K562 (cell line): Measurements from ENCODE around the gene PCK1. TPM values are rescaled to one million over a fixed set of nuclear protein-coding genes. Genes with fewer than 3 reads are reported as not detected.
A peak's percentile ranks its signal among the peaks of the same experiment; 100 is the strongest.

Source experiments
- ARNT ChIP-seq, 2 experiments: fragments of 450-650 bp; IDR thresholded peaks; 2 replicates each; pipeline ENCODE4 v1.6.1; 2016; ENCODE audit warnings: mild to moderate bottlenecking in 1 of 2
- DPF2 ChIP-seq: fragments of 450-650 bp; IDR thresholded peaks from 2 replicates; pipeline ENCODE4 v1.6.1; 2016
- GATA2 ChIP-seq: sonication (generic); formaldehyde crosslinking; IDR thresholded peaks from 2 replicates; pipeline ENCODE4 v1.4.0; 2020; ENCODE audit warnings: mild to moderate bottlenecking, missing genetic modification reagents
- GTF2E2 ChIP-seq: fragments of 200-800 bp; sonication (Bioruptor generic); IDR thresholded peaks from 2 replicates; pipeline ENCODE4 v1.6.1; 2016; ENCODE audit warnings: missing genetic modification characterization, missing compliant biosample characterization
- HNRNPL ChIP-seq: fragments of 200-400 bp; formaldehyde crosslinking; IDR thresholded peaks from 2 replicates; pipeline ENCODE4 v1.6.1; 2017; ENCODE audit warnings: low read depth, mild to moderate bottlenecking, low read length
- KLF13 ChIP-seq: fragments of 450-650 bp; IDR thresholded peaks from 2 replicates; pipeline ENCODE4 v1.6.1; 2016; ENCODE audit warnings: missing genetic modification characterization, low read depth, mild to moderate bottlenecking, missing compliant biosample characterization, moderate library complexity, borderline replicate concordance
- MTA2 ChIP-seq: fragments of 450-650 bp; IDR thresholded peaks from 2 replicates; pipeline ENCODE4 v1.6.1; 2016; ENCODE audit warnings: low read depth
- NCOR1 ChIP-seq: fragments of 450-650 bp; IDR thresholded peaks from 2 replicates; pipeline ENCODE4 v1.6.1; 2016; ENCODE audit warnings: mild to moderate bottlenecking, moderate library complexity
- NUFIP1 ChIP-seq: fragments of 450-650 bp; IDR thresholded peaks from 2 replicates; pipeline ENCODE4 v1.6.1; 2018; ENCODE audit not compliant: partially characterized antibody
- SMAD2 ChIP-seq: fragments of 150-350 bp; IDR thresholded peaks from 2 replicates; pipeline ENCODE4 v1.6.1; 2014; ENCODE audit warnings: low read depth, mild to moderate bottlenecking, low read length
- SMARCA5 ChIP-seq: fragments of 450-650 bp; IDR thresholded peaks from 2 replicates; pipeline ENCODE4 v1.6.1; 2016
- TCFL5 ChIP-seq: fragments of 250-450 bp; sonication (Bioruptor Pico); conservative IDR thresholded peaks from 2 replicates; pipeline ENCODE4 v1.6.1; 2021; ENCODE audit warnings: mild to moderate bottlenecking, moderate library complexity, matching md5 sums
- TEAD1 ChIP-seq, 2 experiments: fragments of 450-650 bp in 1 of 2; sonication (generic) in 1 of 2; formaldehyde crosslinking; IDR thresholded peaks; 2 replicates each; pipeline versions ENCODE4 v1.4.0 to v1.8.0; 2020 to 2022; ENCODE audit warnings: mild to moderate bottlenecking in 2 of 2, missing genetic modification reagents in 1 of 2
- TEAD4 ChIP-seq, 2 experiments: sonication (generic) in 1 of 2; formaldehyde crosslinking in 1 of 2; IDR thresholded peaks; 2 replicates each; pipeline versions ENCODE4 v1.6.1 to v1.8.0; 2012 to 2022; ENCODE audit warnings: borderline replicate concordance in 1 of 2, inconsistent platforms in 1 of 2, low read length in 1 of 2, mild to moderate bottlenecking in 1 of 2, missing genetic modification reagents in 1 of 2
- ZKSCAN1 ChIP-seq: fragments of 150-350 bp; IDR thresholded peaks from 2 replicates; pipeline ENCODE4 v1.6.1; 2016; ENCODE audit warnings: low read depth, low read length
- ZNF3 ChIP-seq: fragments of 250-450 bp; sonication (Bioruptor Pico); IDR thresholded peaks from 2 replicates; pipeline ENCODE4 v1.5.0; 2021; ENCODE audit warnings: mild to moderate bottlenecking, moderate library complexity
- ZNF436 ChIP-seq: fragments of 250-450, 450-650 bp; sonication (Bioruptor Pico); formaldehyde crosslinking; IDR thresholded peaks from 2 replicates; pipeline ENCODE4 v1.7.0; 2020; ENCODE audit warnings: mild to moderate bottlenecking
- polyA plus RNA-seq, 8 experiments: library from polyadenylated mRNA; depleted of rRNA in 4 of 8; stranded (reverse) in 5 of 8; unstranded in 3 of 8; fragments of >200 nt; fragmentation: Nextera tagmentation in 2 of 8; fragmentation: Illumina TruSeq in 1 of 8; extraction: Ambion mirVana in 2 of 8; extraction: Trizol in 1 of 8; gene quantifications; 2 replicates each; pipeline versions ENCODE4 v1.2.1 to v1.2.3, GENCODE V29; 2011 to 2014; ENCODE audit warnings: inconsistent platforms in 1 of 8, missing spikeins in 1 of 8
- total RNA-seq, 7 experiments: library from RNA; depleted of rRNA in 6 of 7; stranded (reverse); fragments of >200 nt in 6 of 7; fragmentation: Illumina TruSeq in 2 of 7; extraction: Trizol in 2 of 7; gene quantifications; 2 replicates each; pipeline versions ENCODE4 v1.2.1 to v1.2.3, GENCODE V29; 2011 to 2021; ENCODE audit warnings: low replicate concordance in 1 of 7
- TF ChIP-seq, protein P1 (sequence below): sonication (generic); formaldehyde crosslinking; IDR thresholded peaks from 2 replicates; pipeline ENCODE4 v1.5.0; 2020; ENCODE audit warnings: missing genetic modification reagents
- TF ChIP-seq, protein P2 (sequence below): fragments of 250-450 bp; sonication (Bioruptor Pico); IDR thresholded peaks from 2 replicates; pipeline ENCODE4 v1.5.1; 2021; ENCODE audit warnings: mild to moderate bottlenecking
- TF ChIP-seq, protein P3 (sequence below): fragments of 450-650 bp; formaldehyde crosslinking; IDR thresholded peaks from 2 replicates; pipeline ENCODE4 v1.4.0; 2020; ENCODE audit warnings: mild to moderate bottlenecking, moderate library complexity
- TF ChIP-seq, protein P4 (sequence below): IDR thresholded peaks from 2 replicates; pipeline ENCODE4 v1.6.1; 2016; ENCODE audit warnings: missing genetic modification characterization, missing compliant biosample characterization
- TF ChIP-seq, protein P5 (sequence below): fragments of 450-650 bp; IDR thresholded peaks from 2 replicates; pipeline ENCODE4 v1.6.1; 2017; ENCODE audit warnings: antibody characterized with exemption

The PCK1 gene
- total and polyA plus RNA-seq, 9 of the 15 experiments (the other 6 are each of a cell fraction or from before 2014, with no cell fraction given): 0.05 to 0.73 (median 0.15) TPM

DNA sequence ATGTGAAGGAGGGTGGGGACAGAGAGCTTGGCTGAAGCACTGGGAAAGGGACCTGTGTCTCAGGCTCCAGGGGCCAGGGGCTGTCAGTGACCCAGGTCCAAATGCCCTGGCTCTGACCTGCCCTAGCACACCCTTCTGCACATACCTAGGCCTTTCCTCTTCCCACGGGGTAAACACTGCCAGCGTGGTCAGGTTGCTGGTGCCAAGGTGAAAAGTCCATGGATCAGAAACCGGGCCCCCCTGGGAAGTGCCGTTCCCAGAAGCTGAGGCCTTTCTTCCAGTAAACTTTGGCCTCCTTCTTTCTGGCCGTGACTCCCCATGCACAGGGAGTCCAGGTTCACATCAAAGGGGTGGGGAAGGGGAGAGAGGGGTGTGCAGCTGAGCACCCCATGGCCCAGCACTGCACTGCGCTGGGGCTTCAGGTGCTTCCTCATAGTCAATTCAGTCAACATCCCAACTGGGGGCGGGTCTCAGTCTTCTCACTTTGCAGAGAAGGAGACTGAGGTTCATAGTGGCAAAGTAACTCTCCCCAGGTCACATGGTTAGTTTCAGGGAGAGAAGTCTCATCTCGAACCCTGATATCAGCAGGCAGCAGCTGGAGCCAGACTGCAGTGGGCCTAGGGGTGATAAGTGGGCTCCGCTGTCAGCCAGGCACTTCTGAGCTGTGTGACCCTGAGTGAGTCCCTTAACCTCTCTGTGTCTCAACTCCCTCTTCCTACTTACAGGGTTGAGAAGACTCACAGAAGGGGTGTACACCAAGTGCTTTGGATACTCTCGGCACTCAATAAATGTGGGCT is 17.0 kb downstream of the PCK1 start (continued):
- TF ChIP-seq, protein P1, sequence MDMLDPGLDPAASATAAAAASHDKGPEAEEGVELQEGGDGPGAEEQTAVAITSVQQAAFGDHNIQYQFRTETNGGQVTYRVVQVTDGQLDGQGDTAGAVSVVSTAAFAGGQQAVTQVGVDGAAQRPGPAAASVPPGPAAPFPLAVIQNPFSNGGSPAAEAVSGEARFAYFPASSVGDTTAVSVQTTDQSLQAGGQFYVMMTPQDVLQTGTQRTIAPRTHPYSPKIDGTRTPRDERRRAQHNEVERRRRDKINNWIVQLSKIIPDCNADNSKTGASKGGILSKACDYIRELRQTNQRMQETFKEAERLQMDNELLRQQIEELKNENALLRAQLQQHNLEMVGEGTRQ (CRISPR knock-in tag): peak; percentile 36; the same call in 1 of the 2 replicates
- TF ChIP-seq ARNT (IDR thresholded peaks at IDR 0.05) (no peak), ZKSCAN1 (no peak), NUFIP1 (no peak), TEAD1 (CRISPR knock-in tag; IDR thresholded peaks at IDR 0.05) (no peak), NCOR1 (peak; percentile 77), GATA2 (CRISPR knock-in tag) (peak; percentile 55; the same call in 1 of the 2 replicates), HNRNPL (no peak), MTA2 (peak; percentile 60), ZNF3 (CRISPR knock-in tag) (no peak), TCFL5 (CRISPR knock-in tag) (no peak), SMAD2 (no peak), ZNF436 (no peak), GTF2E2 (tag) (no peak), SMARCA5 (peak; percentile 83), KLF13 (tag) (no peak), TEAD4 (IDR thresholded peaks at IDR 0.05; ENCODE audit: low read length) (peak; percentile 58), TEAD4 (CRISPR knock-in tag; IDR thresholded peaks at IDR 0.05; ENCODE audit: borderline replicate concordance) (no peak), DPF2 (peak; percentile 58; the same call in 1 of the 2 replicates)
- TF ChIP-seq, protein P2, sequence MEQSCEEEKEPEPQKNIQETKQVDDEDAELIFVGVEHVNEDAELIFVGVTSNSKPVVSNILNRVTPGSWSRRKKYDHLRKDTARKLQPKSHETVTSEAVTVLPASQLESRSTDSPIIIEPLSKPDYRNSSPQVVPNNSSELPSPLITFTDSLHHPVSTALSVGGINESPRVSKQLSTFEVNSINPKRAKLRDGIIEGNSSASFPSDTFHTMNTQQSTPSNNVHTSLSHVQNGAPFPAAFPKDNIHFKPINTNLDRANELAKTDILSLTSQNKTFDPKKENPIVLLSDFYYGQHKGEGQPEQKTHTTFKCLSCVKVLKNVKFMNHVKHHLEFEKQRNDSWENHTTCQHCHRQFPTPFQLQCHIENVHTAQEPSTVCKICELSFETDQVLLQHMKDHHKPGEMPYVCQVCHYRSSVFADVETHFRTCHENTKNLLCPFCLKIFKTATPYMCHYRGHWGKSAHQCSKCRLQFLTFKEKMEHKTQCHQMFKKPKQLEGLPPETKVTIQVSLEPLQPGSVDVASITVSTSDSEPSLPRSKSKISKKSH (CRISPR knock-in tag): no peak
- TF ChIP-seq, protein P3, sequence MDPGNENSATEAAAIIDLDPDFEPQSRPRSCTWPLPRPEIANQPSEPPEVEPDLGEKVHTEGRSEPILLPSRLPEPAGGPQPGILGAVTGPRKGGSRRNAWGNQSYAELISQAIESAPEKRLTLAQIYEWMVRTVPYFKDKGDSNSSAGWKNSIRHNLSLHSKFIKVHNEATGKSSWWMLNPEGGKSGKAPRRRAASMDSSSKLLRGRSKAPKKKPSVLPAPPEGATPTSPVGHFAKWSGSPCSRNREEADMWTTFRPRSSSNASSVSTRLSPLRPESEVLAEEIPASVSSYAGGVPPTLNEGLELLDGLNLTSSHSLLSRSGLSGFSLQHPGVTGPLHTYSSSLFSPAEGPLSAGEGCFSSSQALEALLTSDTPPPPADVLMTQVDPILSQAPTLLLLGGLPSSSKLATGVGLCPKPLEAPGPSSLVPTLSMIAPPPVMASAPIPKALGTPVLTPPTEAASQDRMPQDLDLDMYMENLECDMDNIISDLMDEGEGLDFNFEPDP: no peak
- TF ChIP-seq, protein P4, sequence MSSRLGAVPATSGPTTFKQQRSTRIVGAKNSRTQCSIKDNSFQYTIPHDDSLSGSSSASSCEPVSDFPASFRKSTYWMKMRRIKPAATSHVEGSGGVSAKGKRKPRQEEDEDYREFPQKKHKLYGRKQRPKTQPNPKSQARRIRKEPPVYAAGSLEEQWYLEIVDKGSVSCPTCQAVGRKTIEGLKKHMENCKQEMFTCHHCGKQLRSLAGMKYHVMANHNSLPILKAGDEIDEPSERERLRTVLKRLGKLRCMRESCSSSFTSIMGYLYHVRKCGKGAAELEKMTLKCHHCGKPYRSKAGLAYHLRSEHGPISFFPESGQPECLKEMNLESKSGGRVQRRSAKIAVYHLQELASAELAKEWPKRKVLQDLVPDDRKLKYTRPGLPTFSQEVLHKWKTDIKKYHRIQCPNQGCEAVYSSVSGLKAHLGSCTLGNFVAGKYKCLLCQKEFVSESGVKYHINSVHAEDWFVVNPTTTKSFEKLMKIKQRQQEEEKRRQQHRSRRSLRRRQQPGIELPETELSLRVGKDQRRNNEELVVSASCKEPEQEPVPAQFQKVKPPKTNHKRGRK (tag): no peak
- TF ChIP-seq, protein P5, sequence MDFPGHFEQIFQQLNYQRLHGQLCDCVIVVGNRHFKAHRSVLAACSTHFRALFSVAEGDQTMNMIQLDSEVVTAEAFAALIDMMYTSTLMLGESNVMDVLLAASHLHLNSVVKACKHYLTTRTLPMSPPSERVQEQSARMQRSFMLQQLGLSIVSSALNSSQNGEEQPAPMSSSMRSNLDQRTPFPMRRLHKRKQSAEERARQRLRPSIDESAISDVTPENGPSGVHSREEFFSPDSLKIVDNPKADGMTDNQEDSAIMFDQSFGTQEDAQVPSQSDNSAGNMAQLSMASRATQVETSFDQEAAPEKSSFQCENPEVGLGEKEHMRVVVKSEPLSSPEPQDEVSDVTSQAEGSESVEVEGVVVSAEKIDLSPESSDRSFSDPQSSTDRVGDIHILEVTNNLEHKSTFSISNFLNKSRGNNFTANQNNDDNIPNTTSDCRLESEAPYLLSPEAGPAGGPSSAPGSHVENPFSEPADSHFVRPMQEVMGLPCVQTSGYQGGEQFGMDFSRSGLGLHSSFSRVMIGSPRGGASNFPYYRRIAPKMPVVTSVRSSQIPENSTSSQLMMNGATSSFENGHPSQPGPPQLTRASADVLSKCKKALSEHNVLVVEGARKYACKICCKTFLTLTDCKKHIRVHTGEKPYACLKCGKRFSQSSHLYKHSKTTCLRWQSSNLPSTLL: no peak
